ENCODE measurements around the gene DNASE2. TPM values are rescaled to one million over a fixed set of nuclear protein-coding genes. Genes with fewer than 3 reads are reported as not detected.

The DNASE2 gene
- polyA plus RNA-seq, 4 donors: 12.0 to 14.0 (median 12.6) TPM

DNA sequence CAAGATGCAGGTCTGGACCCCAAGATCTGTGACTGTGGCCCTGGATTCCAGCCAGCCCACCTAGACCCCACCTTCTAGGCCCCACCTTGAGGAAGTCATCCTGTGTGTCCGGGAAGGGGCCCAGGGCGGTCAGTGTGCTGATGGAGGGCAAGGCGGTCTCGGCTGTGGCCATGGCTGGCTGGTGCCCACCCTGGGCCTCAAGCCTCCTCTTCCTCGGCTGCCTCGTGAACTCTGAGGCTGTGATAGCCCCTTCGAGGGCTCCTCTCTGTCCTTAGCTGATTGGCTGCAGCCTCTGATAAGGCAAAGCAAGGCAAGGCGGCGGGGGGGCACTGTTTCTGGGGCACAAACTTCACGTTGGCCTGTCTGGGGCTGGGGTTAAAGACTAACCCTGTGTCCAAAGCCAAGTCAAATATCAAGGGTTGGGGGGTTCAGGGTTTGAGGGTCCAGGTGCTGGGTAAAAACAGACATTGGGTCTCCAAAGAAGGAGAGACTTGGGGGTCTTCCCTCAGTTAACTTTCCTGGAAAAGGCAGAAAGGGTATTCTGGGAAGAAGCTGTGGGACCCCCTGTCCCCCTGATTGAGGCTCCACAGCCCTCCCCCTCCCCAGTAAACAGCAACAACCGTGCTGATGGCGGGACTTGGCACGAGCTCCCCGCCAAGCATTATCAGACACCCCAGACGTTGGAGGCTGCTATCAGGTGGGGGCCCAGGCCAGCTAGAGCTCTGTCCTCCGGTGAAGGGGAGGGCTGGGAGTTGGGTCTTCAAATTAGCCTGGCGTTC, 5.9 kb upstream of the DNASE2 start, which contains the start of gene KLF1:
Gene KLF1, minus strand, starts transcription at position 233 of the 779 bp plus-strand sequence. Its CDS starts 61 bp downstream, at position 172.
- no peak for DNase-seq (ENCODE audit: low read depth in 4 of 4, low spot score in 3 of 4)

DNA sequence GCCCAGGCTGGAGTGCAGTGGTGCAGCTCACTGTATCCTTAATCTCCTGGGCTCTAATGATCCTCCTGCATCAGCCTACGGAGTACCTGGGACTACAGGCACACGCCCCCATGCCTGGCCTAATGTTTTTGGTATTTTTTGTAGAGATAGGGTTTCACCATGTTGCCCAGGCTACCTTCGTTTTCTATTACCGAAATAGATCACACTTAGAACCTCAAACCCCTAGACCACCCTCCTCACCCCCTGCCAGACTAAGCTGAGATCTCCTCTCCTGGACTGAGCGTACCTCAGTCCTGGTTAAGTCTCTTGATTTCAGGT, 5.4 kb upstream of the DNASE2 start:
- DNase-seq (ENCODE audit: low read depth in 4 of 4, low spot score in 3 of 4): no peak

GRCh38 chr19:12885749-12886650, 4.8 kb upstream of the DNASE2 start:
- no peak for DNase-seq (ENCODE audit: low read depth in 4 of 4, low spot score in 3 of 4)

DNA sequence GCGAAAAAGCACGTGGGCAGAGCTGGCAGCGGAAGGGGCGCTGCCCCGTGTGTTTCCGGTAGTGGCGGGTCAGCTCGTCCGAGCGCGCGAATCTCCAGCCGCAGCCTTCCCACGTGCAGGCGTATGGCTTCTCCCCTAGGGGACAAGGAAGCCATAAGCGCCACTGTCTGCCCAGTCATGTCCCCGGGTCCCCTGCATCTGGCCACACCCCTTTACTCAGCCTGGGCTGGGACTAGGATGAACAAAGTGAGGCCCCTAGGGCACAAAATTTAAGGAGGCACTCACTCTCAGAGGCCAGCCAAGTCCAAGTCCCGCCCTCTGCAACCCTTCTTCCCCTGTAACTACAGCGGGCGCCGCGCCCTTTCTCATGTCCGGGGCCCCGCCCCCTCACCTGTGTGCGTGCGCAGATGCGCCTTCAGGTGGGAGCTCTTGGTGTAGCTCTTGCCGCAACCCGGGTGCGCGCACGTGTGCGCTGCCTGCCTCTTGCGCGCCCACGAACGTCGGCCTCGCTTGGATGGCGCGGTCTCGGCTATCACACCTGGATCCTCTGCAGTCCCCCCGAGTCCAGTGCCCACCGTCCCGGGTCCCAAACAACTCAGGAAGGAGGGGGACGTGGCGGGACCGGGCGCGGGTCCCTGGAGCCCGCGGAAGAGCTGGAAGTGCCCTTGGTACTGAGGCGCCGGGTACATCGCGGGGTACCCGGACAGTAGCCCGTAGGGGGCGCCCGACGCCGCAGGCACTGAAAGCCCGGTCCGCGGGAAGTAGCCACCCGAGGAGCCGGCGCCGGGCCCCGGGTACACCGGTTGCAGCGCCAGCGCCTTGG, 3.9 kb upstream of the DNASE2 start:
- no peak for DNase-seq (ENCODE audit: low read depth in 4 of 4, low spot score in 3 of 4)

GRCh38 chr19:12884627-12884925, 3.3 kb upstream of the DNASE2 start:
- DNase-seq (ENCODE audit: low read depth in 4 of 4, low spot score in 3 of 4): no peak

- DNase-seq (ENCODE audit: low read depth in 4 of 4, low spot score in 3 of 4): no peak
These were observed 3.0 kb upstream of the DNASE2 start for GRCh38 chr19:12884202-12884601.

GRCh38 chr19:12882589-12882988, 1.3 kb upstream of the DNASE2 start:
- no peak for DNase-seq (ENCODE audit: low read depth in 4 of 4, low spot score in 3 of 4)

GRCh38 chr19:12880551-12881171, 588 bp downstream of the DNASE2 start:
- DNase-seq (ENCODE audit: low read depth in 4 of 4, low spot score in 3 of 4): no peak

- DNase-seq (ENCODE audit: low read depth in 4 of 4, low spot score in 3 of 4): no peak
These were observed 6.2 kb downstream of the DNASE2 start for GRCh38 chr19:12875086-12875485.

GRCh38 chr19:12873891-12874745, 7.1 kb downstream of the DNASE2 start:
- DNase-seq (ENCODE audit: low read depth in 4 of 4, low spot score in 3 of 4): no peak

GRCh38 chr19:12872941-12873890, 8.0 kb downstream of the DNASE2 start:
- no peak for DNase-seq (ENCODE audit: low read depth in 4 of 4, low spot score in 3 of 4)

GRCh38 chr19:12872255-12872654, 9.0 kb downstream of the DNASE2 start:
- DNase-seq (ENCODE audit: low read depth in 4 of 4, low spot score in 3 of 4): no peak

DNA sequence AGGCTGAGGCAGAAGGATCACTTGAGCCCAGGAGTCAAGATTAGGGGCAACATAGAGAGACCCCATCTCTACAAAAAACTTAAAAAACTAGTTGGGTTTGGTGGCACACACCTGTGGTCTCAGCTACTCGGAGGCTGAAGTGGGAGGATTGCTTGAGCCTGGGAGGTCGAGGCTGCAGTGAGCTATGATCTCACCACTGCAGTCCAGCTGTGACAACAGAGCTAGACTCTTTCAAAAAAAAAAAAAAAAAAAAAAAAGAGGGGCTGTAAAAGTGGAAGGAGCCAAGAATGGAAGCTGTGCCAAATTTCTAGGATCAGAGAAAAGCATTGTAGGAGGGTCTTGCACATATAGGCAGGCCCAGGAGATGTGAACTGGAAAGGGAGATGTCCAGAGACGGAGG, 9.6 kb downstream of the DNASE2 start:
- no peak for DNase-seq (ENCODE audit: low read depth in 4 of 4, low spot score in 3 of 4)

GRCh38 chr19:12868540-12869112, 12.6 kb downstream of the DNASE2 start:
- DNase-seq (ENCODE audit: low read depth in 4 of 4, low spot score in 3 of 4): no peak

DNA sequence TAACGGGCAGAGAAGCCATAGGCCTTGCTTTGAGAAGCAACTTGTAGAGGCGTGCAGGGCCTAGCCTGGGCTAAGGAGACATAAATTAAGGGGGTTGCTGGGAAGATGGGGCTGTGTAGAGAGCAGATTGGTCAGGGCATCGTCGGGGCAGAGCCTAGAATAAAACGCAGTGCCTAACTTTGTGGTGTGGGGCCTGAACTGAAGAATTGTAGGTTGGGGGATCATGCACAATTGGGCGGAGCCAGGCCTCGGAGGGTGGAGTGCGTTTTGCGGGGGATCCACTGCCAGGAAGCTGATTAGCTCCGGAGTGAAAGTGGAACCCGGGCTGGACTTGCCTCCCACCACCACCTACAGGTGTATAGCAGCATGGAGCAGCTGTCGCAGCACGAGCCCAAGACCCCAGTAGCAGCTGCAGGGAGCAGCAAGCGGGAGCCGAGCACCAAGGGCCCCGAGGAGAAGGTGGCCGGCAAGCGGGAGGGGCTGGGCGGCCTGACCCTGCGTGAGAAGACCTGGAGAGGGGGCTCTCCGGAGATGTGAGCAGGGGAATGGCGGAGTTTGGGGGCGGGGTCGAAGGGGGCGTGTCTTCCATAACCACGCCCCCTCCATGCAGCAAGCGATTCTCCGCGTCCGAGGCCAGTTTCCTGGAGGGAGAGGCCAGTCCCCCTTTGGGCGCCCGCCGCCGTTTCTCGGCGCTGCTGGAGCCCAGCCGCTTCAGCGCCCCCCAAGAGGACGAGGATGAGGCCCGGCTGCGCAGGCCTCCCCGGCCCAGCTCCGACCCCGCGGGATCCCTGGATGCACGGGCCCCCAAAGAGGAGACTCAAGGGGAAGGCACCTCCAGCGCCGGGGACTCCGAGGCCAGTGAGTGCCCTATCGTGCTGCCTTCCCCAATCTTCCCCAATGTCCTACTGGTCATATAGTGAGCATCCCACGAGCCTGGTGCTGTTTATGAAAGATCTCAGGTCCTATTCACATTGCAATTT, 13.8 kb downstream of the DNASE2 start:
- DNase-seq (ENCODE audit: low read depth in 4 of 4, low spot score in 3 of 4): peak in 2 of 4 donors; percentile 69 to 79

DNA sequence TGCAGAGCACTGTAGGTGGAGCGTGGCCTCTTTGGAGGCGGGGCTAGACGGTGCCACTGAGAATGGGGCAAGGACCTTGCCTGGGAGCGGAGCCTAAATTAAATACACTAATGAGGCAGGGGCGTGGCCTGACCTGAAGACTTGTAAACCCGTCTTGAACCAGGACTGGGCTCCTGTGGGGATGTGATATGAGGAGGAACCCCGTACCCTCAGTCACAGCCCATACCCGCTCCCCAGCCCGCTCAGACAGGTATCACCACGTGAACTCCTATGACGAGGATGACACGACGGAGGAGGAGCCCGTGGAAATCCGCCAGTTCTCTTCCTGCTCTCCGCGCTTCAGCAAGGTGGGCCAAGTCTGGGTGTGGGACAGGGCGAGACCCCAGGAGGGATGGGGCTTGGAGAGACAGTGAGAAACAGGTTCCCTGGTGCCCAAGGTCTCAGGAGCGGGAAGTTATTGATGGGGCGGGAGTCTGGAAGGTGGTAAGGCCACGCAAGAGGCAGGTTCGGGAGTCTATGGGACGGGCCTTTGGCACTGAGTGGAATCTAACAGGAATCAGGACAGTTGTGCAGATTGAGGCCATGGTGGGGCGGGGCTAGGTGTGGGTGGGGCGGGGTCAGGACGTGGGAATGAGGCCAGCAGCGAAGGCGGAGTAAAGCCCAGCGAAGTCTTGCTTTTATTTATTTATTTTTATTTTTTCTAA, 14.7 kb downstream of the DNASE2 start:
- DNase-seq (ENCODE audit: low read depth in 4 of 4, low spot score in 3 of 4): no peak

All from left renal pelvis (tissue), 4 donors.